ENCODE data around the gene RERE.
A peak's percentile ranks its signal among the peaks of the same experiment; 100 is the strongest.

Gene RERE

GRCh38 chr1:8517661-8518489 lies 299.6 kb downstream of the RERE start (continued):
- TF ChIP-seq PRDM2 (tag by site-specific recombination; IDR thresholded peaks at IDR 0.05; ENCODE audit: borderline replicate concordance), result no peak
- no peak for TF ChIP-seq ZNF513 (tag by site-specific recombination; IDR thresholded peaks at IDR 0.05)
- TF ChIP-seq ZNF335 (tag by site-specific recombination; conservative IDR thresholded peaks at IDR 0.05), result peak; percentile 71
- peak; percentile 84 for TF ChIP-seq ZBTB17 (tag by site-specific recombination; IDR thresholded peaks at IDR 0.05)
- TF ChIP-seq ZNF629 (tag by site-specific recombination; IDR thresholded peaks at IDR 0.05), result peak; percentile 86
- TF ChIP-seq ZBTB44 (tag by site-specific recombination; IDR thresholded peaks at IDR 0.05), result no peak
- TF ChIP-seq ZNF394 (tag by site-specific recombination; IDR thresholded peaks at IDR 0.05; ENCODE audit: borderline replicate concordance), result peak; percentile 24; the same call in 1 of the 2 replicates
- no peak for TF ChIP-seq ZNF571 (tag by site-specific recombination; IDR thresholded peaks at IDR 0.05)
- no peak for TF ChIP-seq ZNF560 (tag by site-specific recombination; IDR thresholded peaks at IDR 0.05; ENCODE audit: borderline replicate concordance)
- TF ChIP-seq BCL6B (tag by site-specific recombination; IDR thresholded peaks at IDR 0.05), result no peak
- no peak for TF ChIP-seq ZBTB26 (tag by site-specific recombination; optimal IDR thresholded peaks at IDR 0.05)
- peak; percentile 63 for TF ChIP-seq ZNF341 (tag by site-specific recombination; IDR thresholded peaks at IDR 0.05; ENCODE audit: low read depth)
- TF ChIP-seq PRDM1 (tag by site-specific recombination; IDR thresholded peaks at IDR 0.05), result no peak
- TF ChIP-seq ZNF133 (tag by site-specific recombination; IDR thresholded peaks at IDR 0.05), result no peak

All from HEK293 (cell line).